Measurements from ENCODE around the gene RAPGEF5. TPM values are rescaled to one million over a fixed set of nuclear protein-coding genes. Genes with fewer than 3 reads are reported as not detected.

Gene RAPGEF5
- total and polyA plus RNA-seq, 8 donors, result 1.5 to 190 (median 12.7) TPM

DNA sequence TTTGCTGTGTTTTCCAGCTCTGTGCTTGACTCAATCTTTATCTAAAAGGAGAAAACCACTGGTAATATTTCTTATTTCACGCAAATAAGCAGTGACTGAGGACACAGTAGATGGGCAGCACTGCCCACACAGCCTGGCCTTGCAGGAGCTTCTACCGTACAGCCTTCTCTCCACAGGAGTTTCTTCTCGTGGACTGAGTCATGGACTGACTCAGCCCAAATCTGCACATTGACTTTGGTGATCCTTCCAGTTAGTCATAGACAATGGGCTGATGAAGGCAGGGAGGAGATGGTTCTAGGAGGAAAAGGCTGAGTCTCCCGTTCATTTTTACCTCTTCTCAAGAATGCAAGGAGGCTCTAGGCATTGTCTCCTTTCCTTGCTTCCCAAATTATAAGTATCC lies 200.7 kb downstream of the RAPGEF5 start:
- H3K4me1 ChIP-seq, result no peaks in the 10 kb centered on the region
- no peak overlapping the region for H3K4me3 ChIP-seq
- no peak for TF ChIP-seq POLR2AphosphoS5 (IDR thresholded peaks at IDR 0.05)
- TF ChIP-seq EP300 (IDR thresholded peaks at IDR 0.05), result no peak
- TF ChIP-seq POLR2A (IDR thresholded peaks at IDR 0.05), result no peak
- TF ChIP-seq, protein P1, sequence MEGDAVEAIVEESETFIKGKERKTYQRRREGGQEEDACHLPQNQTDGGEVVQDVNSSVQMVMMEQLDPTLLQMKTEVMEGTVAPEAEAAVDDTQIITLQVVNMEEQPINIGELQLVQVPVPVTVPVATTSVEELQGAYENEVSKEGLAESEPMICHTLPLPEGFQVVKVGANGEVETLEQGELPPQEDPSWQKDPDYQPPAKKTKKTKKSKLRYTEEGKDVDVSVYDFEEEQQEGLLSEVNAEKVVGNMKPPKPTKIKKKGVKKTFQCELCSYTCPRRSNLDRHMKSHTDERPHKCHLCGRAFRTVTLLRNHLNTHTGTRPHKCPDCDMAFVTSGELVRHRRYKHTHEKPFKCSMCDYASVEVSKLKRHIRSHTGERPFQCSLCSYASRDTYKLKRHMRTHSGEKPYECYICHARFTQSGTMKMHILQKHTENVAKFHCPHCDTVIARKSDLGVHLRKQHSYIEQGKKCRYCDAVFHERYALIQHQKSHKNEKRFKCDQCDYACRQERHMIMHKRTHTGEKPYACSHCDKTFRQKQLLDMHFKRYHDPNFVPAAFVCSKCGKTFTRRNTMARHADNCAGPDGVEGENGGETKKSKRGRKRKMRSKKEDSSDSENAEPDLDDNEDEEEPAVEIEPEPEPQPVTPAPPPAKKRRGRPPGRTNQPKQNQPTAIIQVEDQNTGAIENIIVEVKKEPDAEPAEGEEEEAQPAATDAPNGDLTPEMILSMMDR (IDR thresholded peaks at IDR 0.05), result no peak
- peaks cover 0 to 25% (median 6%) of the 10 kb centered on the region in 4 donors for H3K36me3 ChIP-seq
- intact Hi-C loops (cut with DNase I; ENCODE audit: low total_unique reads), result no loop called here
- no peak overlapping the region for H3K27ac ChIP-seq
- no peaks in the 10 kb centered on the region for H3K9me3 ChIP-seq
- WGBS, 5 donors, result 70 to 90% (median 84%) methylated on average over 4 of the region's 4 CpGs
- H3K27me3 ChIP-seq, result no peaks in the 10 kb centered on the region
- no peak for DNase-seq

DNA sequence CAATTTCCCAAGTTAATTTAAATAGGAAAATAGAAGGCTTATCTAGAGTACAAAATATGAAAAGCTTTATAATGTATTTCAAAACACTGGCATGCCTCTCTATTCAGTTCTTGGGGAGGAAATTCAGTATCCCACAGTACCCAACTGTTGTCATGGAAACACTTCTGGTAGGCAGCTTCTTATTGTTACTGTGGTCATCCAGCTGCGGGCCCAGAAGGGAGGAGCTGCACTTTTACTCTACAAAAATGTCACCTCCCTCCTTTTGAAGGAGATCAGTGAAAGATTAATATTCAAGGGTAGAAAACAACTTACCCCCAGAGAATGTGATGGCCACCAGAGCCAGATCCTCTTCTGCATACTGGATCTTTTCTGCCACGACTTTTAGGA lies 202.8 kb downstream of the RAPGEF5 start:
- no peaks in the 10 kb centered on the region for H3K9me3 ChIP-seq
- H3K27me3 ChIP-seq, result no peaks in the 10 kb centered on the region
- peak in 1 of 2 donors; percentile 18 for DNase-seq
- no peak overlapping the region for H3K27ac ChIP-seq
- intact Hi-C loops (cut with DNase I; ENCODE audit: low total_unique reads), result no loop called here
- H3K36me3 ChIP-seq, result peaks cover 0 to 29% (median 6%) of the 10 kb centered on the region in 4 donors
- H3K4me1 ChIP-seq, result no peaks in the 10 kb centered on the region
- TF ChIP-seq, protein P1 (IDR thresholded peaks at IDR 0.05), result no peak
- TF ChIP-seq POLR2AphosphoS5 (IDR thresholded peaks at IDR 0.05) (no peak), POLR2A (IDR thresholded peaks at IDR 0.05) (no peak), EP300 (IDR thresholded peaks at IDR 0.05) (no peak)
- 44 to 72% (median 59%) methylated on average over 2 of the region's 2 CpGs for WGBS, 5 donors
- H3K4me3 ChIP-seq, result no peak overlapping the region

DNA sequence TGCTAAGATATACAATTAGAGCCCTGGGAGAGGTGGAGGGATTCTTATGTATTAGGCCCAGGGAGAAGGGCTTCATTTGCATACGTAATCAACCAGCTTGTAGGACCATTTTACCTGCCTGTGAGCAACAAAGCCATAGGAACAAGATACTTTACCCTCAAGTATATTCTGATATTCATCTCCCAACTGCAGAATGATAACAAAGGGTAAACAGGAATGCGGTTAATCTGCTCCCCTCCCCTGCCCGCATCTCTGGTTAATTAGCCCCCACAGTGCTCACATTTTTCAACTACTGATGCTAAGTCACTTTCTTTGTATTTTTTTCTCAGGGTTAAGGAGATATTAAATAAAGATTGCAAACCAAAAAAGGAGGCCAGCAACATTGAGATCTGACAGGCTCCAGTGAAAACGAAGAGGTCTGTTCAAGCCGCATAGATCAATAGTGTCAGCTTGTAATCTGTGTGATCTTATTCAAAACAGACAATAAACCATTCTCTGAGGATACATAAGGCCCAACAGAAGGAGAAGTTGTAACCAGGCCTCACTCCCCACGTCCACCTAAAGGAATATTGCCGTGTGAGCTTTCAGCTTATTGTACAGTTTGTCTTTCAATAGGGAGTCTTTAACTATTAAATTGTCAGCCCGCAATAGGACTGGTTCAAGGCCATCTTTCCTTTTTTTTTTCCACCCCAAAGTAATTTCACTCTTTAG lies 203.4 kb downstream of the RAPGEF5 start:
- no peak for DNase-seq
- H3K4me3 ChIP-seq, result no peak overlapping the region
- no peak overlapping the region for H3K27ac ChIP-seq
- WGBS, 5 donors, result 81 to 88% (median 84%) methylated on average over 8 of the region's 8 CpGs
- TF ChIP-seq, protein P1 (IDR thresholded peaks at IDR 0.05), result no peak
- TF ChIP-seq EP300 (IDR thresholded peaks at IDR 0.05), result no peak
- TF ChIP-seq POLR2A (IDR thresholded peaks at IDR 0.05), result no peak
- no peak for TF ChIP-seq POLR2AphosphoS5 (IDR thresholded peaks at IDR 0.05)
- H3K27me3 ChIP-seq, result no peaks in the 10 kb centered on the region
- no peaks in the 10 kb centered on the region for H3K4me1 ChIP-seq
- intact Hi-C loops (cut with DNase I; ENCODE audit: low total_unique reads), result no loop called here
- H3K9me3 ChIP-seq, result no peaks in the 10 kb centered on the region
- peaks cover 0 to 34% (median 8%) of the 10 kb centered on the region in 4 donors for H3K36me3 ChIP-seq

DNA sequence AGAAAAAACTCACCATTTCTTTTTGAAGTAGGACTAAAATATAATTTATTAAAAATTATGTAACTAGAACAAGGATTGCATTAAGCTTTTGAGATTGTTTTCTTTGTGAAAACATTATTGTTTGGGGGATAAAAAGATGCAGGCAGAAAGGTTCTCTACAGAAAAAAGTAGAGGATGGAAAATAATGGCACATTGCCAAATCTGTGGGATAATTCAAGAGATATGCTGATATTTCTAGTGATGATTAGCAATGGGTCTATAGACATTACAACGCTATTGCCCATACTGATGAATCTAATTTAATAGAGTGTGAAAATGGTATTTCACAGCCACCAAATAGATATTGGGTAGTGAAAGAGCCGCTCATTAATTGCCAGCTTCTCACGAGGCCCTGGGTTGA lies 204.3 kb downstream of the RAPGEF5 start:
- 89 to 100% (median 93%) methylated on average over 3 of the region's 3 CpGs for WGBS, 5 donors
- Histone ChIP-seq H3K36me3 (peaks cover 0 to 36% (median 7%) of the 10 kb centered on the region in 4 donors), H3K27me3 (no peaks in the 10 kb centered on the region), H3K4me1 (peaks cover 0 to 4% (median 0%) of the 10 kb centered on the region in 4 donors), H3K9me3 (no peaks in the 10 kb centered on the region), H3K27ac (no peak overlapping the region), H3K4me3 (no peak overlapping the region)
- intact Hi-C loops (cut with DNase I; ENCODE audit: low total_unique reads), result no loop called here
- TF ChIP-seq POLR2AphosphoS5 (IDR thresholded peaks at IDR 0.05), result no peak
- TF ChIP-seq, protein P1 (IDR thresholded peaks at IDR 0.05), result no peak
- TF ChIP-seq EP300 (IDR thresholded peaks at IDR 0.05), result no peak
- no peak for TF ChIP-seq POLR2A (IDR thresholded peaks at IDR 0.05)
- no peak for DNase-seq

All from stomach (tissue), 9 donors.